GM13977 (cell line): Measurements from ENCODE around the gene TNFAIP6.

ENCODE experiments used
- DNase-seq: peaks from one replicate; pipeline ENCODE4 v3.0.0; 2012; ENCODE audit warnings: low spot score
- in situ Hi-C: fragments of 300-500 bp; cut with MboI; formaldehyde crosslinking; loops from one replicate; pipeline ENCODE4 v1.12.0; 2022; ENCODE audit warnings: low sequenced_read_pairs, low pct_unique_long_range_greater_than_20kb, mixed read lengths, inconsistent platforms; ENCODE audit not compliant: unreplicated experiment
- TF ChIP-seq, protein P1 (sequence below): IDR thresholded peaks from 2 replicates; pipeline ENCODE4 v1.5.1; 2012; ENCODE audit warnings: mild to moderate bottlenecking, control low read depth; ENCODE audit not compliant: insufficient read depth; ENCODE audit errors: extremely low read depth, missing control alignments

Gene TNFAIP6

DNA sequence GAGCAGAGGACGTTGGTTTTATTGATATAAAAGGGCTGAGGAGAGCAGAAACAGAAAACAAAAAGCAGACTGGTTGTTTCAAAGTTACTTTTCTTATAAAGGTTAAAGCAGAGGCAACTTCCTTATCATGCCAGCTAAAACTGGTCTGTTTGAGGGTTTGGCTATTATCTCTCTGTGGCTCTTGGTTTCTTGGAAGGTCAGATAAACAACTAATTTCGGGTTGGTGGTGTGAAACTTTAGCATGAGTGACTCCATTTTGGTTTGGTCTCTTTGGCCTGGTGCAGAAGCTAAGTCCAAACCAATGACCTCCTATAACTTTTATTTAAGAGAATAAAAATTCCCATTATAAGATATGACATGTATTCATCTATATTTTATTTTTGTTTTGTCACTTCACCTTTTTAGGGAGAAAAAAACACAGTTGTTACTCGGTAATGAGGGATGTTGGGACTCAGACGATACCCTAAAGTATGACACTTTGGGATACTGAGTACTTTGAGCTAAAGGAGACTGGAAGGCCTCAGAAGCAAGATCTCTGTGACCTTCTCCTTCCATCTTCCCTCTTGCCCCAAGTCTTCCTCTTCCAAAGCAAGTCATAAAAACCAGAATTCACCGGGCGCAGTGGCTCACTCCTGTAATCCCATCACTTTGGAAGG, 23.3 kb downstream of the TNFAIP6 start:
- in situ Hi-C loops, result no loop called here
- TF ChIP-seq, protein P1, sequence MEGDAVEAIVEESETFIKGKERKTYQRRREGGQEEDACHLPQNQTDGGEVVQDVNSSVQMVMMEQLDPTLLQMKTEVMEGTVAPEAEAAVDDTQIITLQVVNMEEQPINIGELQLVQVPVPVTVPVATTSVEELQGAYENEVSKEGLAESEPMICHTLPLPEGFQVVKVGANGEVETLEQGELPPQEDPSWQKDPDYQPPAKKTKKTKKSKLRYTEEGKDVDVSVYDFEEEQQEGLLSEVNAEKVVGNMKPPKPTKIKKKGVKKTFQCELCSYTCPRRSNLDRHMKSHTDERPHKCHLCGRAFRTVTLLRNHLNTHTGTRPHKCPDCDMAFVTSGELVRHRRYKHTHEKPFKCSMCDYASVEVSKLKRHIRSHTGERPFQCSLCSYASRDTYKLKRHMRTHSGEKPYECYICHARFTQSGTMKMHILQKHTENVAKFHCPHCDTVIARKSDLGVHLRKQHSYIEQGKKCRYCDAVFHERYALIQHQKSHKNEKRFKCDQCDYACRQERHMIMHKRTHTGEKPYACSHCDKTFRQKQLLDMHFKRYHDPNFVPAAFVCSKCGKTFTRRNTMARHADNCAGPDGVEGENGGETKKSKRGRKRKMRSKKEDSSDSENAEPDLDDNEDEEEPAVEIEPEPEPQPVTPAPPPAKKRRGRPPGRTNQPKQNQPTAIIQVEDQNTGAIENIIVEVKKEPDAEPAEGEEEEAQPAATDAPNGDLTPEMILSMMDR, result no peak
- no peak for DNase-seq

DNA sequence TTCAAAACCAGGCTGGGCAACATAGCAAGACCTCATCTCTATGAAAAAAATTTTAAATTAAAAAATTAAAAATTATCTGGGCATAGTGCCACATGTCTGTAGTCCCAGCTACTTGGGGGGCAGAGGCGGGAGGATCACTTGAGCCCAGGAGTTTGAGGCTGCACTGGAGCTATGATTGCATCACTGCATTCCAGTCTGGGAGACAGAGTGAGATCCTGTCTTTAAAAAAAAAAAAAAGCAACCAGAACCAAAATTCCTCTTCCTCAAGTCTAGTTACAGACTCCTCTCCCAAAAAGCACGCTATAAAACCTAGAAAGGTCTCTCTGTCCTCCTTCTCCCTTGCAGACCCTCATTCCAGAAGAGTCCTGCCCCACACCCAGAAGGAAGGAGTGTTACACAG, 23.9 kb downstream of the TNFAIP6 start:
- in situ Hi-C loops, result no loop called here
- TF ChIP-seq, protein P1, result no peak
- no peak for DNase-seq

DNA sequence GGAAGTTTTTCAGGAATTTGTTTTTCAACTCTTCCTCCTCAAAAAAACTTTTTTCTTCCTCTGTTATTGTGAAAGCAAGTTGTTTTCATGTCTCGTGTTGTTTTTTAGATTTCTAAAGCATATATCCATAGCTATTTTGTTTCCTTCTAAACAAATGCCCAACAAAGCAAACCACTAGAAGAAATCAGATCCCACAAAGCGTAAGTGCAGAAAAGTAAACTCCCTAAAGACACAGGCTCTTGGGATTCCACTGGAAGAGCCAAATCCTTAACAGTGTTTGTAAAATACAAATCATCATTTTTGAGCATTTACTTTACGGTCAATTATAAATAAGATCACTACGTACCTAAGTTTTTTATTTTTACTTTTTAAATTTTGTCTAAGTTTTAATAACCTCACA, 30.6 kb downstream of the TNFAIP6 start:
- no peak for DNase-seq
- TF ChIP-seq, protein P1, result no peak
- in situ Hi-C loops, result no loop called here

DNA sequence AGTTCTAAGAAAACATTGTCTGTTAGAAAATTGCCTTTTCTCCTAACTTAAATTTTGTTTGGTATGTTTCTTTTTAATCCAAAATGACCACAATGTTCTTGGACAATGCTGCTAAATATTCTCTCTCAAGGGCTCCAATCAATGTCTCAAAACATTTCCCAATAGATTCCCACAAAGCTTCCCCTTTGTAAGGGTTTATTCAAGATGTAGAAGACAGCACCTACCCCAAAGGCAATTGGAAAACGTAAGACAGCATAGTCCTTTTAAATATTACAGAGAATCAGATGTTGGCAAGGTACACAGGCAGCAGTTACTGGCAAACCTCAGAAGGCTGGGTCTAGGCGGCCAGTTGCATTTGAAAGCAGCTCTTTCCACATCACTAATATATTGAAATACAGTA, 34.0 kb downstream of the TNFAIP6 start:
- DNase-seq, result no peak
- in situ Hi-C loops, result no loop called here
- TF ChIP-seq, protein P1, result no peak

DNA sequence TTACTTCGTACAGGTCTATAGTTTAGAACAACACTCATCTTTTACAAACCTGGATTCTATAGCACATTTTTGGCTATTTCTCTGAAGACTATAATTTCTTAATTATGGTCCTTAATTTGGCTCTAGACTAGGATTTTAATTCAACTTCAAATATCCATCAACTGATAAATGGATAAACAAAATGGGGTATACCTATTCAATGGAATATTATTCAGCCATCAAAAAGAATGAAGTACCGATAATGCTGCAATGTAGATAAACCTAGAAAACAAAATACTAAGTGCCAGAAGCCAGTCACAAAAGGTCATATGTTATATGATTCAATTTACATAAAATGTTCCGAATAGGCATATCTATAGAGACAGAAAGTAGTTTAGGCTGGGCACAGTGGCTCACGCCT, 37.1 kb downstream of the TNFAIP6 start:
- in situ Hi-C loops, result no loop called here
- TF ChIP-seq, protein P1, result no peak
- DNase-seq, result no peak

DNA sequence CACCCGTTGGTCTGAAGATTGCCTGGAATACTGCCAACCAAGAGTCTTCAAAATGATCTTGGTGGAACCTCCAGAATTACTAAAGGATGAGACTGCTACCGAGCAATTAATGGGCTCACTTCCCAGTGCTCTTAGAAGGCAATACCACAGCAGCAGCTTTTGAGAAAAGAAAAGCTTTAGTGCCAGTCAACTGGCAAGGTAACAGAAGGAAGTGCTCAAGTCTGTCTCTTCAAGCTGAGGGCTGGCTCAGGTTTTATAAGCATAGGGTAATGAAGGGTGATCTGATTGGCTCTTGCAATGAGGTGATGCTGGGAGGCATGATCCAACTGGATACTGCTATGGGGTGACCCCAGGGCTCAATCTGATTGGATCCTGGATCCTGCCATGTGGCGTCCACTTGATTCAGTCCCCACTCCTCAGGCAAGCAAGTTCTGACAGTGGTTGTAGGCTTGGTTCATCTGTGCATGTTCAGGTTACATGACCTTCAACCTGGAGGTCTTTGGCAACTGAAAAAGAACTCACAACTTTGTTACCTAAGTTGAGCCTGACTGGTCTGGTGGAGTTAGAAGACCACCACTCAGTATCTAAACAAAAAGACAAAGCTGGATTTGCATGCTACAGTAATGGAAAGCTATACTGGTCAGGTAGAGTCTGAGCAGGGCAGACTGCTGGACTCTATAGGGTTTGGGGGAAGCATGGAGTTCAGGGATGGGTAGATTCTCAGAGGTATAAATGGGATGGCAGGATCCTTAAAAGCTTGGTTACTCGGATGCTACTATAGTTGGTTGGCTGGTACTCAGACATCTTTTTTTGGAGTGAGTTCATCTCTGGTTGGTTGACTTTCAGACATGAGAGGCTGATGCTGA, 38.4 kb downstream of the TNFAIP6 start:
- in situ Hi-C loops, result no loop called here
- no peak for DNase-seq
- TF ChIP-seq, protein P1, result no peak
